CD4-positive, alpha-beta T cell treated with Interleukin-4 for 1 hour (primary cell): Measurements from ENCODE around the gene YPEL5.
A peak's percentile ranks its signal among the peaks of the same experiment; 100 is the strongest.

Experiments
- DNase-seq, 2 donors: peaks; one replicate each; pipeline ENCODE4 v3.0.0-alpha.2; 2020 to 2022

The YPEL5 gene

GRCh38 chr2:30172627-30173026, 25.8 kb downstream of the YPEL5 start:
- peak in 1 of 2 donors; percentile 17 for DNase-seq

- no peak for DNase-seq
Measured at GRCh38 chr2:30177440-30177839, 30.6 kb downstream of the YPEL5 start.

DNA sequence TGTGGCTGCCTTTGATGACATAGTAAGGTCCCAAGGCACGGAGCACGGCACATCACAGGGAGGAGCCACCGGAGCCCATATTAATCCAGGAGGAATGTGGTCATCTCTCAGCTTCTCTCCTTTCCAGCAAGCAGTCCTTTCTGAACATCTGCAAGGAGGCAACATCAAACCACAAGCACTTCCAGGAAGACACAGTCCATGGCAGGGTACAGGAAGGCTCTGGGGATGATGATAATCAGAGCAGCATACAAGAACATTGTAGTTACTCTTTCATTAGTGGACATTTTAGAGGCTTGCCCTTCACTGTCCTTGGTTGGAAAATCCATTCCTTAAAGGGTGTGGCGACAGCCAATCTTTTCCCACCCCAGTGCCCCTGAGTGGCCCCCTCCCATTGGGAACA, 31.1 kb downstream of the YPEL5 start:
- no peak for DNase-seq

DNA sequence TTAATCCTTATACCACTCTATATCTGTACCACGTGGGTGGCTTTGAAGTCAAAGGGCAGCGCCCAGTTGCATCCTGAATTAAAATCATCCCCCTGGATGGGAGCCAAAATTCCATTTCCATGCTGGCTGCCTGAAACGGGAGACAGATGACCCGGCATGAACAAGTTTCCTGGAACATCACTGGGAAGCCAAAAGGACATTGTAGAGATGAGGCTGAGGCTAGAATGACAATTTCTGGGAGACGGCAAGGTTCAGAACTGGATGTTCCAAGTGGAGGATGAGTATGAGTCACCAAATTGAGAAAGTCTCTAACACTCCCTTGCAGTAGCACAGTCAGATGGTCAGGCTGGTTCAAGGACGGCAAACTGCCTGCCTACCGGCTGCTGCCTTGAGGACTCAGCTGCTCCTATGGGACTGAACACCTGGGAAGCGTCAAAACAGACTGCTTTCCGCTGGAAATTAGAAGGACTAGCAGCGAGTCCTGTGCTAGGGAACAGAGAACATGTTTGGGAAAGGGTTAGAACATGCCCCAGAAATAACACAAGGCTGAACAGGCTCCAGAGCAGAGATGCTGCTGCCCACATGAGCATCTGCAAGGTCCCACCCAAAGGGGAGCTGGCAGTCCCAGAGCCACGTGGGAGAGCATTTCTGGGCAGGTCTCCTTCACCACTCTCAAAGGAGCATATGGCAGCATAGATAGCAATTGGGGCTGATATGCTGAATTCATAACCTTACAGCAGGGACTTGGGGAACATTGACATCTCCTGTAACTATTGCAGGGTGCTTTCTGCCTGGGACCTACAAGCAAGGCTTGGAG, 32.0 kb downstream of the YPEL5 start:
- DNase-seq: no peak

DNA sequence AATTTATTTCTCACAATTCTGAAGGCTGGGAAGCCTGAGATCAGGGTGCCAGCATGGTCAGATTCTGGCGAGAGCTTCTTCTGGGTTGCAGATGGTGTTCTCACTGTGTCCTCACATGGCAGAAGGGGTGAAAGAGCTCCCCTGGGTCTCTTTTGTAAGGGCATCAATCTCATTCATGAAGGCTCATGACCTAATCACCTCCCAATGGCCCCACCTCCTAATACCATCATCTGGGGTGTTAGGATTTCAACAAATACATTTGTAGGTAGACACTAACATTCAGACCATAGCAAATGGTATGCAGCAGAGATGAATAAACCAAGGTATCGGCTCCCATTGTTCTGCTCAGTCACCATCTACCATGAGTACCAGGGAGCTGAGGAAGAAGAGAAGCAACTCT, 32.7 kb downstream of the YPEL5 start:
- DNase-seq: no peak

GRCh38 chr2:30180226-30180625, 33.4 kb downstream of the YPEL5 start:
- no peak for DNase-seq

GRCh38 chr2:30181176-30181575, 34.4 kb downstream of the YPEL5 start:
- DNase-seq: no peak

DNA sequence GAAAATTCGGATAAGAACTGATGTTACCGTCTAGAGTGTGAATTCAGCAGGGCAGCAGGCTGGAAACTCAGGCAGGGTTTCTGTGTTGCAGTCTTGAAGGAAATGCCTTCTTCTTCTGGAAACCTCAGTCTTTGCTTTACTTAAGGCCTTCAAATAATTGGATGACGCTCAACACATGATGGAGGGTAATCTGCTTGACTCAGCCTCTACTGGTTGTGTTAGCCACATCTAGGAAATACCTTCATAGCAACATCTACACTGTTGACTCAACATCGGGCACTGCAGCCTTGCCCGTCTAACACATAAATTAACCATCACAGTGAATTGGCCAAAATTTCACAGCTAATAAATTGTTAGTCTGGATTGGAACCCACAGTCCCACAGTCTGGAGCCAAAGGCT, 37.2 kb downstream of the YPEL5 start:
- DNase-seq: no peak

DNA sequence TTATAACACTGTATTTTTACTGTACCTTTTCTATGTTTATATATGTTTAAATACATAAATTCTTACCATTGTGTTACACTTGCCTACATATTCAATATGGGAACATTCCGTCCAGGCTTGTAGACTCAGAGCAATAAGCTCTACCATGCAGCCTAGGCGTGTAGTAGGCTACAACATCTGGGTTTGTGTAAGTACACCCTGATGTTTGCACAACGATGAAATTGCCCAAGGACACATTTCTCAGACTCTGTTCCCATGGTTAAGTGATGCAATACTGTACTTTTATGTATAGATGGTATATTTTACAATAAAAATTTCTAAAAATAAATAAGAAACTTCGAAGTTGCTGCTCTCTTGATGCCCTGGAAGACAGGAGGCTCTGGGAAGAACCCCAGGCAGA, 38.4 kb downstream of the YPEL5 start:
- DNase-seq: no peak

DNA sequence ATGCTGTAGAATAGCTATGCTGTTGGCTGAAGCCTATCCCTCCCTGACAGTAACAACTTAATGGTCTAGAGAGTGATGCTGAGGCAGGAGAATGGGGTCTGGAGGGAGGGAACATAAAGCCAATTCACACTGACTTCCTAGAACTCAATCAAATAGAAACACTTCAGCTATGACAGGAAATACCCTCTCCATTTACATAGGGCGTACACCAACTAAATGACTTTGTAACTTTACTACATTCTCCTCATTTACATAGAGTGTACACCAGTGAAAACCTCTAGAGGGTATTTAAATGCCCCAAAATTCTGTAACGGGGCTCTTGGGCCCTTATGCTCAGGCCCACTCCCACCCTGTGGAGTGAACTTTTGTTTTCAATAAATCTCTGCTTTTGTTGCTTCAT, 41.5 kb downstream of the YPEL5 start:
- no peak for DNase-seq

- DNase-seq: no peak
Measured at GRCh38 chr2:30190637-30191036, 43.8 kb downstream of the YPEL5 start.

DNA sequence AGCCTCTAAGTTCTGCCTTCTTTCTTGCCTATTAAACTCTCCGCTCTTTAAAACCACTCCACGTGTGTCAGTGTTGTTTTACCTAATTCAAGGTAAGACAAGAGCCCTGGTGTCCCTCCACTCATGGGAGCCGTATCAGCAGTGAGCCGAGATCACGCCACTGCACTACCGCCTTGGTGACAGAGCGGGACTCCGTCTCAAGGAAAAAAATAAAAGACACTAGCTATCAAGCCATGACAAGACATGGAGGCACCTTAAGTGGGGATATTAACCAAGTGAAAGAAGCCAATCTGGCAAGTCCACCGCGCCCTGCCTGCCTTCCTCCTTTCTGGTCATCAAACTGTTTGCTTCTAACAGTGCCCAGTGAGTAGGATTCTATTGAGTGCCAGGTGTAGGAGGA, 44.3 kb downstream of the YPEL5 start:
- no peak for DNase-seq

DNA sequence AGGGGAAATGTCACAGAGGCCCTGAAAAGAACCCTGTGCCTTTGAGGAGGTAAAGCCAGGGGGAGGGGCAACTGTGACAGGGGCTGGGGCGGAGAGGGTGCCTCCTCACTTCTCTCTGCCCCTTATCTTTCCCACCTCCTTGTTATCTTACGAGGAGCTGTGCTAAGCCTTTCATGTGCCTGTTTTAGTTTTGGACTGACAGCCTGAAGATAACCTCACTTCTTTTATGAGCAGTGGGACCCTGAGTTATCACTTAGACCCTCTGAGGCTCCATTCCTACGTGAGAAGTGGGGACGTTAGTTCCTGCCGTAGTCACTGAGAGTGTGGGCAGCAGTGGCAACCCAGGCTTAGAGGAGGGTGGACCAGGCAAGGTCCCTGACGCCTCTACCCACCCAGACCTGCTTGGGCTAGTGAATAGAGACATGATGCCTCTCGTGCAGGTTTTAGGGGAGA, 45.0 kb downstream of the YPEL5 start:
- DNase-seq: no peak

DNA sequence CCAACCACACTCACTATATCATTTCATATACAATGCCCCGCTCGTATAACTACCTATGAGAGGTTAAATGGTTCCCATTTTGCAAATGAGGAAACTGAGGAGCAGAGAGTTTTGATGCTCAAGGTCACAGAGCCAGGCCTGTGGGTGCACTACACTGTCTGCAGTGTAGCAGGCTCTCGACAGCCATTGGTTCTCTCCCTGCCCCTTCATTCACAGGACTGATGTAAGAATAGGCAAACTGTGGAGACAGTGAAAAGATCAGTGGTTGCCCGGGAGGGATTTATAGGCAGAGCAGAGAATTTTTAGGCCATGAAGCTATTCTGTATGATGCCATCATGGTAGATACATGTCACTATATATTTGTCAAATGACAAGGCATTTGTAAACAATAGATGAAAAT, 45.5 kb downstream of the YPEL5 start:
- DNase-seq: no peak

GRCh38 chr2:30193104-30193681, 46.4 kb downstream of the YPEL5 start:
- DNase-seq: no peak

GRCh38 chr2:30194421-30194820, 47.6 kb downstream of the YPEL5 start:
- no peak for DNase-seq

DNA sequence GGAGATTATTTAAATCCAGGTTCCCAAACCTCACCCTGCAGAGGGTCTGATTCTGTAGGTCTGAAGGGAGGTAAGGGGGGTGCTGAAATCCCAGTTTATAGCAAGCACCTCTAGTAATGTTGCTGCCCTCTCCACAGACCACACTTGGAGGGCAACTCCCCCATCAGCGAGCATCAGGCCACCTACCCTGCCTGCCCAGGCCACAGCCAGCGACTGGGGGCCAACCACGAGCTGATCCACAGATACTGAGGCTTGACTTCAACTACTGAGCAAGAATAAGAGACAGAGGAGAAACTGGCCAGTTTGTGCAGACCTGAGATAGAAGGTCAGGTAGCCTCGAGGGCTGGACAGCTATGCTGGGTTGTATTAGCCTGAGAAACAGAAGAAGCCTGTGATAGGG, 48.2 kb downstream of the YPEL5 start:
- no peak for DNase-seq

- DNase-seq: no peak
Measured at GRCh38 chr2:30197570-30198192, 50.9 kb downstream of the YPEL5 start.

DNA sequence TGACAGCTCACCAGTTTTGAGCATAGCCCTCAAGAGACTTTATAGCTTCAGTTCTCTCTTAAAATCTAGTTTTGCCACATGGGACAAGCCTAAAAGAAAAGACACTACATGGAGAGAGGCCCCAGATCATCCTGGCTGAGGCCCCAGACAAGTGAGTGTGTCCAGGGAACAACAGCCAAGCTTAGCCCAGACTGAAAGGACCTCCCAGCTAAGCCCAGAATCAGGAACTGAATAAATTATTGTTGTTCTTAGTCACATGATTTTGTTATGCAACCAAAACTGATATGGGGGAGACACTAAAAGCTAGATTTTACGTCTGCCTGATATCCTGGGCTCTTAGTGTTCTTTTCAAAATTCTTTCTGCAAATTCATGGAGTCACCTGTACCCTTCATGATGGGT, 55.2 kb downstream of the YPEL5 start:
- no peak for DNase-seq

DNA sequence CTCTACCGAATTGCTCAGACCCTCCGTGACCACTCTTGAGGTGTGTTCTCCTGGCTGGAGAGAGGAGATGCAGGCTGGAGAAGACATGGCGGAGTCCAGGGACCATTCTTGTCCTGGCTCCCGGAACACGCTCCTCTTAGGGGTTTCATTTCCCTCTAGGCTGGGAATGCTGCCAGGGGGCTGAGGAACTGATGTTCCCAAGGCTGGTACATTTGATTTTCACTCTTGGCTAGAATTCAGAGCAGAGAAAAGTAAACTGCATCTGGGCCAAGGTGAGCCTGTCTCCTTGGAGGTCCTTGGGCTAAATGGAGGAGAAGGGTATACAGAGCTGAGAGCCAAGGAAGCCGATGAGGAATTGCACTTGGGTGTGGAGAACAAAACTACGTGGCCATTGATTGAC, 56.3 kb downstream of the YPEL5 start:
- DNase-seq: no peak

- no peak for DNase-seq
Measured at GRCh38 chr2:30204281-30204680, 57.5 kb downstream of the YPEL5 start.

GRCh38 chr2:30205456-30205855, 58.6 kb downstream of the YPEL5 start:
- DNase-seq: no peak

GRCh38 chr2:30206461-30207430, 59.9 kb downstream of the YPEL5 start:
- DNase-seq: no peak
